GM18502 (cell line): ENCODE measurements around the gene TMCC1.
"Not testable (repeated sequence)": the region's sequence is repeated elsewhere in the genome, so short reads cannot be mapped to it uniquely, and the experiment has no call there.

Experiments
- ATAC-seq: cut with Tn5 transposase; IDR thresholded peaks from one replicate; pipeline ENCODE4 v1.9.1; 2021; ENCODE audit warnings: mild to moderate bottlenecking; ENCODE audit not compliant: unreplicated experiment, poor library complexity

TMCC1 gene

DNA sequence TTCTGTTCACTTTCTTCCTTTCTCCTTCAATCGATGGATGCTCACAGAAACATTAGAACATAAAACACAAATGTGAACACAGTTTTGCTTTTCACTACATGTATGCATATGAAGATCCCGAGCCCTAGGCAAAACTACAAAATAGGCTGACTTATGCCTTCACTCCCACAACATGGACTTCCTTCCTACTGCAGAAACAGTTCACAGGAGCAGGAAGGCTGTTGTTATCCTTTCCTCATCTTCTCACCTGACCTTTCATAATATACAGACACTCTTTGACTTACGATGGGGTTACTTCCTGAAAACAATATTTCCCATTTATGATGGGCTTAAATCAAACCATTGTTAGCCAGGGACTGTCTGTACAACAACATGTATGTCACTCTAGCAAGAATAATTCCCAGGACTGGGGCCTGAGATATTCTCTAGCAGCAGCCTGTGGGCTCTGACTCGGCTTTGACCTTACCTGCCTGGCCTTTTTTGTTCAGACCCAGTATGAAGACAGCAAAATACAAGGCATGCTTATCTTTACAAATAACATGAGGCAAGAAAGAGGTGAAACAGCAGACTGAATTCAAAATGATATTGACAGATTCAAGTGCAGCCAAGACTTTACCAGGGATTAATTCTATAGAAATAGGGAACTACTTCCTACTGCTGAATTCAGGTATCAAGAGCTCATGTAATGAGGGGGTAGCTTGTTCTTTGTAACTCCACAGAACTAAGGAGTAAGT is 235.2 kb downstream of the TMCC1 start:
- no peak for ATAC-seq

- ATAC-seq = no peak
Observed at GRCh38 chr3:129657261-129658046, 236.1 kb downstream of the TMCC1 start.

DNA sequence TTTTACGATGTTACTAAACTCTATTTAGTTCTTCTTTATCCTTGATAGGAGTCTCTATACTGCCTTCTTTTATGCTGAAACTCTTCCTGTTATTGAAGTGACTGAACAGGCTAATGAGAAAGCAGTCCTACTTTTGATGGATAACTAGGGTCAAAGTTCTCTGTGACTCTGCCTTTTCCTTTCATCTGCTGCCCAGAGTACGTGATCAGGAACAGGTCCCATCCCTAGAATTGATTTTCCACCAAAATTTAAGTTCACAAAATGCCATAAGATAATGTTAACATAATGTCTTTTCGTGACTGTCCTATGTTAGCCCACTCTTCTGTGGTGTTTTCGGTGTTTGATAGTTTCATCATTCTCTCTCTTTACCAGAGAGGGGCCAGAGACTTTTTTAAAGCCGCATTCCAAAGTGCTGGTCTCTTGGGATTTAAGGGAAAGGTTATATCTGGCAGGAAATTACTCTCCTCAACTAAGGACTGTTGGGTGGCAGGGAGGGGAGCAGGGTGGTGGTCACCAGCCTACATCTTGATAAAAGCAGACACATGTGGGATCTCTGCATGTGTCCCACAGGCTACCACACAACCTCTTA is 236.8 kb downstream of the TMCC1 start:
- ATAC-seq = no peak

DNA sequence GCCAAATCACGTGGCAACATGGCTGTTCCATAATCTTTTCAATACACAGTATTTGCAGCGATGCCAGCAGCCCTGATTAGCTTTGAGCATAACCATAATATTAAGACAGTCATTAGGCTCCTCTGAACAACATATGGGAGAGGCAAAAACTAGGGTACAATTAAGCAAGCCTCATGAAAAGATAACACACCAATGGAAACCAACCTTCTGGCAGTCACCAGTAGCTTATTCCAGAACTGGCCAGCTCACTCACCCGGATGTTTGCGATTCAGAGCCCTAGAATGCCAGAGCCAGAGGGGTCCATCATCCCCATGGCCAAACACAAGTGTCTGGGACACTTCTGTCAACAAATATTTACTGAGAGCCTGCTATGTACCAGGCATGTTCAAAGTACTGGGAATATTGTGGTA is 238.2 kb downstream of the TMCC1 start:
- no peak for ATAC-seq

GRCh38 chr3:129654131-129654530 is 239.4 kb downstream of the TMCC1 start:
- ATAC-seq = no peak

GRCh38 chr3:129653019-129653418 is 240.5 kb downstream of the TMCC1 start:
- ATAC-seq = no peak

- no peak for ATAC-seq
Observed at GRCh38 chr3:129651435-129652202, 241.9 kb downstream of the TMCC1 start.

GRCh38 chr3:129650256-129650872 is 243.1 kb downstream of the TMCC1 start:
- ATAC-seq = no peak

DNA sequence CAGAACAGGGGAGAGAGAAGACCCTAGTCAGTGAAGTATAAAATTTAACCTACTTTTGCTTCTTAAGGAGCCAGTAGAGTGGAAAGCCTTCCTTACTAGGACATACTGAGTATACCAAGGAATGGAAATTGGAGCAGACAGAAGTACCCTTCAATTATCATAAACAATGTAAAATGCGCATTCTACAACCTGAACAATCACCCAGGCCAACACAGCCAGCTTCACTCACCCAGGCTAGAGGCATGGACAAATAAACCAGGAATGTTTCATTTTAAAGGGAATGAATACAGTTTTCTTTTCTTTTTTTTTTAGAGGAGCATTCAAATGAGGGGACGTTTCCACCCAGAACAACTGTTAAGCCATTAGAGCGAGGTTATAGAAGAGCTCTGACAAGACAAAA is 245.1 kb downstream of the TMCC1 start:
- ATAC-seq = no peak

- no peak for ATAC-seq
Observed at GRCh38 chr3:129645286-129645685, 248.2 kb downstream of the TMCC1 start.

- ATAC-seq = no peak
Observed at GRCh38 chr3:129644836-129645235, 248.7 kb downstream of the TMCC1 start.

GRCh38 chr3:129641567-129642260 is 251.8 kb downstream of the TMCC1 start:
- ATAC-seq = not testable (repeated sequence)

DNA sequence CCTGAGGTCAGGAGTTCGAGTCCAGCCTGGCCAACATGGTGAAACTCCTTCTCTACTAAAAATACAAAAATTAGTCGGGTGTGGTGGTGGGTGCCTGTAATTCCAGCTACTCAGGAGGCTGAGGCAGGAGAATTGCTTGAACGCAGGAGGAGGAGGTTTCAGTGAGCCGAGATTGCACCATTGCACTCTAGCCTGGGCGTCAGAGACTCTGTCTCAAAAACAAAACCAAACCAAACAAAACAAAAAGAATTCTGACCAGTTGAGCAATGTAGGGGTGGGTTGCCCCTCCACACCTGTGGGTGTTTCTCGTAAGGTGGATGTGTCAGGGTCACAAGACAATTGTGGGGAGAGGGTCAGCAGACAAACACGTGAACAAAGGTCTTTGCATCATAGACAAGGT is 252.5 kb downstream of the TMCC1 start:
- not testable (repeated sequence) for ATAC-seq

- no peak for ATAC-seq
Observed at GRCh38 chr3:129638481-129638880, 255.0 kb downstream of the TMCC1 start.

DNA sequence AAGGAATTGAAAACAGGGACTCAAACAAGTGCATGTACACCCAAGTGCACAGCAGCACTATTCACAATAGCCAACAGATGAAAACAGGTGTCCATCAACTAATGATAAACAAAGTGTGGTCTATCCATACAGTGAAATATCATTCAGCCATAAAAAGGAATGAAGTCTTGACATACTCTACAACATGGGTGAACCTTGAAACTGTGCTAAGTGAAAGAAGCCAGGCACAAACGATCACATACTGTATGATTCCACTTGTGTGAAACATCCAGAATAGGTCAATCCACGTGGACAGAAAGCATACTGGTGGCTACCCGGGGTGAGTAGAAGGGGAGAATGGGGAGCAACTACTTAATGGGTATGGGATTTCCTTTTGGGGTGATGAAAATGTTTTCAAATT is 257.4 kb downstream of the TMCC1 start:
- ATAC-seq = no peak

DNA sequence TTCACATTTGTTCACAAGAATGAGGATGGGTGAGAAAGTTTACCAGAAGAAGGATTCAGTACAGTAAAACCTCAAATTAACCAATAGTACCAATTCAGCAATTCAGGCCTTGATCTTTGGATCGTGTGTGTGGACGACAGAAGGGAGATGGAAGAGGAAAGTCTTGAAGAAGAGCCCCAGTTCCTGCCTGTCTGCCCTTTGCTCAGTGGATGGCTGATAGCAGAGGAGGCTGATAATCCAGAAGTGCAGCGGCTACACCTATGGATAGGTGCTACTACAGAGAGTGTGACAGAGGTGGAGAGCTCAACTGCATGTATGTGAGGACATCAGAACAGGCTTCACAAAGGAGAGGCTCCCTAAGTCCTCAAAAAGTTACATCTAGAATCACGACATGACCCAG is 257.9 kb downstream of the TMCC1 start:
- no peak for ATAC-seq

DNA sequence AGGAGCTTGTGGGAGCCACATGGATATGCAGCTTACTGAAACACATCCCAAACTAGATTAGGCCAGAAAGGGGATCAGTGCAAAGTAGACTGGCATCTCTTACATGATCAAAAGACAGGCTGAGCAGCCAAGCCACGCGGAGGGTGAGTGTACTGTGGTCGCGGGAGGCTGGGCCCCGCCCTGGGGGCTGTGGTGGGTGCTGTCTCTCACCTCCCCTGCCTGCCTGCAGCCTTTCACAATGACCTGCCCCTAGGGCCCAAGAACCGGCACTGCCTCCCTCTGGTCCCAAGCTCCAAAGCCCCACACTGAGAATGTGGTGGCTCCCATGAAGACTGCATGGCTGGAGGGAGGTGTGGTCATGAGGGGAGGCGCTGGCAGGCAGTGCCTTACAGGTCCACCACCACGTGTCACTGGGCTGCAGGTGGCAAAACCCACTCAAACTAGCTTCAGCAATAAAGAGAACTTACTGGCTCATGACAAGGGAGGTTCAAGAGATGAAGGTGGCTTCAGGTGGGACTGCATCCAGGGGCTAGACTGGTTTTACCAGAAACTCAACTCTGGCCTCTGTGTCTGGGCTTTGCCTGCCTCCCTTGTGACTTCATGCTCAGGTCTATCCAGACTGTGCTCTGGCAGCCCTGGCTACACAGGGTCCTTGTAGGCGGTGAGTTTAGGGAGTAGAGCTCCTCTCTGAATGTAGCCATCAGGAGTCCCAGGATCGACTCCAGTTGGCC is 259.6 kb downstream of the TMCC1 start:
- no peak for ATAC-seq

- ATAC-seq = no peak
Observed at GRCh38 chr3:129632977-129633376, 260.5 kb downstream of the TMCC1 start.

GRCh38 chr3:129632556-129632955 is 261.0 kb downstream of the TMCC1 start:
- ATAC-seq = no peak
